ENCODE results near the gene GIPC2.
"Not testable (repeated sequence)": the region's sequence is repeated elsewhere in the genome, so short reads cannot be mapped to it uniquely, and the experiment has no call there.

The GIPC2 gene

DNA sequence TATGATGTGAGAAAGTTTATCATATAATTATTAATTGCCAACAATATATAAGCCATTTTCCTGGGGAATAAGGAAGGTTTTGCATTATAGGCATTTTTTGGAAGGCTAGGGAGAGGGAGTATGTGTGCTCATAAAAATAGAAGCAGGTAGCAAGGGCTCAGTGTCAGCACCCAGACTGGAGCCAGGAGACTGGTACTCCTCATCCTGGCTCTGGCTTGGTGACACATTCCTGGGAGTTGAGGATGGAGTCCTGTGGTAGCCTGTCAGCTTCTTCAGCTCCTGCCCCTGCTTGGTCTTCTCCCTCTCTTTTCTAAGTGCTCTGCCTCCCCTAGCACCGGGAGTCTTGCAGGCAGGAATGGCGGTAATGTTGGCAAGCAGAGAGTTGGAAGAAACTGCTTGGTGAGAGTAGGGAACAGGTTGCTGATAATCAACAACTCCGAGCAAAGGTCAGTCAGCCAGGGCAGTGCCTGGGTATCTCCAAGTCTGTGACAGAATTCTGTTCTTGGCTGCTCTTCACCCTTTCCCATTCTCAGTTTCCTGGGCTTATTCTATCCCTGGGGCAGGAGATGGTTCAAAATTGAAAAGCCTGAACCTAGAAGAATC lies 23.0 kb downstream of the GIPC2 start:
- DNase-seq (ENCODE audit: low spot score), result no peak

DNA sequence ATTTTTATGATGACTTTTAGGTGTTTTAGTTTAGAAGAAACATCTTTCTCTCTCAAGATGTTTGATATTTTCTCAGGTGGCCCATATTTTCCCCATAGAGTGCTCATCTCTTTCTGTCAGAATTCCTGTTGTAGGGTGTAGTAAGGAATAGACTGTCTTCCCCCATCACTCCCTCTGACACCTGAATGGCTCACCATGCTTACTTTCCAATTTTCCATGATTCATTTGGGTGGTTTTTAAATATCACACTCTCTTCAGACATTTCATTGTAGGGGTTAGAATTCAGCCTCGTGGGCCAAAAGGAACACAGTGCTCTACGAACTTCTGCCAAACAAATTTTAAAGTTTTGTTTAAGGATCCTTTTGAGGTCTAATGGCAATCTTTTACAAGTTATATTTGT lies 24.0 kb downstream of the GIPC2 start:
- no peak for DNase-seq (ENCODE audit: low spot score)

GRCh38 chr1:78070210-78070609 lies 24.4 kb downstream of the GIPC2 start:
- DNase-seq (ENCODE audit: low spot score), result no peak

DNA sequence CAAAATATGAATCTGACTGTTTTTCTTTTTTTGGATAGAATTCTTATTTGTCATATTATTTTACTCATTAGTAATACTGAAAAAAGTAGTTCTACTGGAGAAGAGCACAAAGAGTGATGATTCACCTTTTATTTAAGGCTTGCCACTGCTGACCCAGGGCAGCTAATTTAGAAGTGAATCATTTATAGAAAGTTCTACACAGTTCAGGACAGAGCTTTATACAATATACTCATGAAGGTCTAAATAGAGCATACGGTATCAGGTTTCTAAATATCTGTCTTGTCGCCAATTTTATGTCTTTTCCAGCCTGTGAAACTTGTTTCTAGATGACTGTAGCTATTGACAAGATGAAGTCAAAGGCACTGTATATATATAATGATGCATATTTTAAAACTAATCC lies 25.0 kb downstream of the GIPC2 start:
- DNase-seq (ENCODE audit: low spot score), result no peak

DNA sequence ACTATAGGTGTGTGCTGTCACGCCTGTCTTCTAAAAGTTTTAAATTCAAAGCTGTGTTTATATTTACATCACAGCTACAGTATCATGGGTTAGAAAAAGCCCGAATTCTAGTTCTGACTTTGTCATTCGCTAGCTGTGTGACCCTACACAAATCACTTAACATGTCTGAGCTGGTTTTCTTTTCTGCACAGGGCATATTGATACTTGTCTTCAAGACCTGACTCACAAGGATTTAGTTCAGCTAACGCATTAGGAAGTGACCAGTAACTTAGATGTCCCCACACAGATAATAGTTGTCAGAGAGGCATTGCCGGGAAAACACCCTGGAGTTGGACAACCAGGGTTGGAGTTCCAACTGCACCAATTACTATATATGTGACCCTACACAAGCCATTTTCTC lies 25.9 kb downstream of the GIPC2 start:
- no peak for DNase-seq (ENCODE audit: low spot score)

GRCh38 chr1:78072216-78072615 lies 26.4 kb downstream of the GIPC2 start:
- DNase-seq (ENCODE audit: low spot score), result no peak

DNA sequence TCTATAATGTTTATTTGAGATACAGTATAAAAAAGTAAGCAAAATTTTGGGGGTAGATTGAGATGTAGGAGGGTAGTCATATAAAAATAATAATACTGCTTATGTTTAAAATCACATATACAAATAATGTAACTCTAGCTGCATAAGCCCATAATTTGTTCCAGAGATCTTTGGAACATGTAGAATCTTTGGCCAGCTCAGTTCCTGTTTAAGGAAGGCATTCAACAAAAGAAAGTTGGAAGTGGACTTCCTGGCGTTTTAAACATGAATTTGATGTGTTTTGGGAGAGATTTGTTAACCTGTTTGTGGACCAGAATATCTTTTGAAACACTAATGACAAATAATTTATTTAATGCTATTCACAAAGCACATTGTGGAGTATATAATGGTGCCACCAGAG lies 27.7 kb downstream of the GIPC2 start:
- no peak for DNase-seq (ENCODE audit: low spot score)

DNA sequence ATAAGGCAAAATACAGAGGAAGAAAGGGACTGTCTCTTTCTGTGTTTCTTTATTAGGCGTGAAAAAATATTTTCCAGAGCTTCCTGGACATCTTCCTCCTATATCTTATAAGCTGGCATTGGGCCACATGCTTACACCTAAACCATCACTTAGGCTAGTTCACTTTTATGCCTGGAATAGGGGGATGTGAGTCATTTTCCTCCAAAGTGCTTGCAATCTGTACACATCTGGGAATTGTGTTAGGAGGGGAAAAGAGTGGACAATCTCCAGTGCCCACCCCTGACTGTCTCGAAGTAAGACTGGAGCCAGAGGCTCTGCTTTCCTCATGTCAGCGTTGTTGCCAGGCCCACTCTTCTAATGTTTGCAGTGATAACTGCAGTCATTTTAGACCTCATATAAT lies 29.9 kb downstream of the GIPC2 start:
- DNase-seq (ENCODE audit: low spot score), result no peak

GRCh38 chr1:78078358-78078757 lies 32.6 kb downstream of the GIPC2 start:
- no peak for DNase-seq (ENCODE audit: low spot score)

- no peak for DNase-seq (ENCODE audit: low spot score)
These were observed 33.8 kb downstream of the GIPC2 start for GRCh38 chr1:78079580-78079979.

- no peak for DNase-seq (ENCODE audit: low spot score)
These were observed 35.0 kb downstream of the GIPC2 start for GRCh38 chr1:78080767-78081166.

GRCh38 chr1:78081980-78082860 lies 36.5 kb downstream of the GIPC2 start:
- no peak for DNase-seq (ENCODE audit: low spot score)

- DNase-seq (ENCODE audit: low spot score), result not testable (repeated sequence)
These were observed 38.9 kb downstream of the GIPC2 start for GRCh38 chr1:78084639-78085038.

- DNase-seq (ENCODE audit: low spot score), result no peak
These were observed 40.9 kb downstream of the GIPC2 start for GRCh38 chr1:78086697-78087096.

- DNase-seq (ENCODE audit: low spot score), result no peak
These were observed 42.2 kb downstream of the GIPC2 start for GRCh38 chr1:78088015-78088414.

DNA sequence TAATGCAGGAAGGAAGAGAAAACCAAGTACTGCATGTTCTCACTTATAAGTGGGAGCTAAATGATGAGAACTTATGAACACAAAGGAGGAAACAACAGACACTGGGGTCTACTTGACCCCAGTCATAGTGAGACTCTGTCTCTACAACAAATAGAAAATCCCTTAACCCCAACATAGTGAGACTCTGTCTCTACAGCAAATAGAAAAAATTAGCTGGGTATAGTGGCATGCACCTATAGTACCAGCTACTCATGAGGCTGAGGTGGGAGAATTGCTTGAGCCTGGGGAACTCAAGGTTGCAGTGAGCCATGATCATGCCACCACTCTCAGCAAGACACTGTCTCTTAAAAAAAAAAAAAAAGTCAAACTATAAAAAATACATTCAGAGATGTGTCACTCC lies 42.7 kb downstream of the GIPC2 start:
- no peak for DNase-seq (ENCODE audit: low spot score)

GRCh38 chr1:78089010-78089409 lies 43.2 kb downstream of the GIPC2 start:
- no peak for DNase-seq (ENCODE audit: low spot score)

- DNase-seq (ENCODE audit: low spot score), result no peak
These were observed 44.8 kb downstream of the GIPC2 start for GRCh38 chr1:78090472-78091133.

DNA sequence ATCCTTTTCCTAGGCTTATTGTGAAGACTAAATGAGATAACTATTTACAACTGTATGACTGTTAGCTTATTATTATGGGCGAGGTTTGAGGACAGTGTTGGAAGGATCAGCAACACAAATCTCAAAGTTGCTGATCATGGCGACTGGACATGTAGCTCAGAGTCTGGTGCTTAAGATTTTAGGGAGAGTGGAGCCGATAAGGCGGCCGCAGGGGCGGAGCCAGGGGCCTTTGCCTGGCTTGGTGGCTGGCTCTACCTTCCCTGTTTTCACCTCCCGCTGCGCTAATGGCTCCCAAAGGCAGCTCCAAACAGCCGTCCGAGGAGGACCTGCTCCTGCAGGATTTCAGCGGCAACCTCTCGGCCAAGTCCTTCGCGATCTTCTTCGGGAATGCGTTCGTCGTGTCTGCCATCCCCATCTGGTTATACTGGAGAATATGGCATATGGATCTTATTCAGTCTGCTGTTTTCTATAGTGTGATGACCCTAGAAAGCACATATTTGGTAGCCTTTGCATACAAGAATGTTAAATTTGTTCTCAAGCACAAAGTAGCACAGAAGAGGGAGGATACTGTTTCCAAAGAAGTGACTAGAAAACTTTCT lies 45.5 kb downstream of the GIPC2 start:
- no peak for DNase-seq (ENCODE audit: low spot score)

DNA sequence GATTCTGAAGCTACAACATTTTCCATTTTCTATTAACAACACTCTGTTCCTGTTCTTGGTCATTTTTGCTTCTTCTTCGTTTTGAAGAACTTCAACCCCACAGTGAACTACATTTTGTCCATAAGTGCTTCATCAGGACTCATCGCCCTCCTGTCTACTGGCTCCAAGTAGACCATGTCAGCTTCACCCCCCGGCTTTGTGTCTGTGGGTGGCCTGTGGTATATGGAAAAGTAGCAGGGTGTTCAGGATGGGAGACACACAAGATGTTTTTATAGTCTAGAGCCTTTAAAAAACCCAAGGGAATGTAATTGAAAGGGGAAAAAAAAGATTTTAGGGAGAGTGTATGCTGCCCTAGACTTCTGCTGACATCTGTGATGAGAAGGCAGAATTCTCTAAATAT lies 46.1 kb downstream of the GIPC2 start:
- no peak for DNase-seq (ENCODE audit: low spot score)

GRCh38 chr1:78092643-78093042 lies 46.9 kb downstream of the GIPC2 start:
- no peak for DNase-seq (ENCODE audit: low spot score)

GRCh38 chr1:78093560-78093959 lies 47.8 kb downstream of the GIPC2 start:
- DNase-seq (ENCODE audit: low spot score), result no peak

- DNase-seq (ENCODE audit: low spot score), result no peak
These were observed 48.9 kb downstream of the GIPC2 start for GRCh38 chr1:78094639-78095038.
